ENCODE data around the gene WEE2.

Gene WEE2

DNA sequence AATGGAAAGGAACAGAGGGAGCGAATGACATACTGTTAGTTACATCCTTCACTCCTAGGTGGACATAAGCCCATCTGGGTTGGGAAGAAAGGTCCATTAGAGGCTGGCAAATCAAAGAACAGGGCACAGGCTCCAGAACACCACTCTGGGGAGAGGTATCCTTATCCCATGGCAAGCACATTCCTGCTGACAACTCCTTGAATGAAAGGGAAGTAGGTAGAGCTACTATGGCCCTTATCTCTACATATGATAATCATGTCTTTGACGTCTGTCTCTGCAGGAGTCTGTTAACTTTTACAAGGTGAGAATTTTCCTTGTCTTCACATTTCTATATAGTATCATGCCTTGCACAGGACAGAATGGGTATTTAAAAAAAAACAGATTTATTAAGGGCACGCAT, 16.6 kb upstream of the WEE2 start:
- Histone ChIP-seq H3K36me3 (ENCODE audit: control insufficient read depth, insufficient read depth, low read length) (no peaks in the 10 kb centered on the region), H3K4me3 (ENCODE audit: low read depth, low read length) (no peak overlapping the region), H3K27ac (ENCODE audit: low read depth, low read length) (no peak overlapping the region), H3K9ac (ENCODE audit: low read depth, low read length) (no peak overlapping the region), H3K27me3 (ENCODE audit: control insufficient read depth, insufficient read depth, low read length) (no peaks in the 10 kb centered on the region), H3K4me1 (ENCODE audit: control insufficient read depth, insufficient read depth, low read length) (peaks cover 27% of the 10 kb centered on the region), H3K9me3 (ENCODE audit: control insufficient read depth, insufficient read depth, low read length) (no peaks in the 10 kb centered on the region)

GRCh38 chr7:141691961-141692360, 16.2 kb upstream of the WEE2 start:
- Histone ChIP-seq H3K9ac (ENCODE audit: low read depth, low read length) (no peak overlapping the region), H3K9me3 (ENCODE audit: control insufficient read depth, insufficient read depth, low read length) (no peaks in the 10 kb centered on the region), H3K4me1 (ENCODE audit: control insufficient read depth, insufficient read depth, low read length) (peaks cover 31% of the 10 kb centered on the region), H3K27ac (ENCODE audit: low read depth, low read length) (no peak overlapping the region), H3K36me3 (ENCODE audit: control insufficient read depth, insufficient read depth, low read length) (no peaks in the 10 kb centered on the region), H3K27me3 (ENCODE audit: control insufficient read depth, insufficient read depth, low read length) (no peaks in the 10 kb centered on the region), H3K4me3 (ENCODE audit: low read depth, low read length) (no peak overlapping the region)

GRCh38 chr7:141693082-141693481, 15.1 kb upstream of the WEE2 start:
- Histone ChIP-seq H3K9ac (ENCODE audit: low read depth, low read length) (no peak overlapping the region), H3K9me3 (ENCODE audit: control insufficient read depth, insufficient read depth, low read length) (no peaks in the 10 kb centered on the region), H3K36me3 (ENCODE audit: control insufficient read depth, insufficient read depth, low read length) (no peaks in the 10 kb centered on the region), H3K27ac (ENCODE audit: low read depth, low read length) (no peak overlapping the region), H3K4me1 (ENCODE audit: control insufficient read depth, insufficient read depth, low read length) (peaks cover 41% of the 10 kb centered on the region), H3K4me3 (ENCODE audit: low read depth, low read length) (no peak overlapping the region), H3K27me3 (ENCODE audit: control insufficient read depth, insufficient read depth, low read length) (no peaks in the 10 kb centered on the region)

DNA sequence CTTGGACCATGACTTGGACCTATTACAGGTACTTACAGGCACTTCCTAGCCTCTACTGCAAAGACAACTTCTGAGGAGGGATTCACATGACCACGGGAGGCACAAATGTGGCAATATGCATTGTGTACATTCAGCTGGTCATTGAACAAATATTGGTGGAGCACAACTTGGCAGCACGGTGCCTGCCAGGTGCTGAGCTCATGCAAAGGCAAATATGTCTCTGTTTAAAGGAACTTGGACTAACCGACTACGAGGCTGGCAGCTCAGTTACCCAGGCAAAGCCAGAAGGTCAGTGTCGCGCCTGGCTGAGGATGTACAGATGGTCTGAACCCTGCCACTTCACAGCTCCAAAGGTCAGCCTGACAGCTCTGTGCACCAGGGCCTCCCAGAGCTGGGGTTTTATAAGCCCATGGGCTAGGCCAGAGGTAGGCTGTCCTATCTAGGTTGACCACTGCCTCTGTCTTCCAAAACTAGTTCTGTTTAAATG, 12.3 kb upstream of the WEE2 start:
- Histone ChIP-seq H3K9me3 (ENCODE audit: control insufficient read depth, insufficient read depth, low read length) (no peaks in the 10 kb centered on the region), H3K4me1 (ENCODE audit: control insufficient read depth, insufficient read depth, low read length) (peaks cover 35% of the 10 kb centered on the region), H3K27ac (ENCODE audit: low read depth, low read length) (no peak overlapping the region), H3K36me3 (ENCODE audit: control insufficient read depth, insufficient read depth, low read length) (no peaks in the 10 kb centered on the region), H3K4me3 (ENCODE audit: low read depth, low read length) (no peak overlapping the region), H3K27me3 (ENCODE audit: control insufficient read depth, insufficient read depth, low read length) (no peaks in the 10 kb centered on the region), H3K9ac (ENCODE audit: low read depth, low read length) (no peak overlapping the region)

GRCh38 chr7:141696348-141696747, 11.8 kb upstream of the WEE2 start:
- H3K9ac ChIP-seq (ENCODE audit: low read depth, low read length) = no peak overlapping the region

GRCh38 chr7:141697211-141697871, 10.8 kb upstream of the WEE2 start:
- Histone ChIP-seq H3K4me1 (ENCODE audit: control insufficient read depth, insufficient read depth, low read length) (peaks cover 28% of the 10 kb centered on the region), H3K36me3 (ENCODE audit: control insufficient read depth, insufficient read depth, low read length) (no peaks in the 10 kb centered on the region), H3K27me3 (ENCODE audit: control insufficient read depth, insufficient read depth, low read length) (peaks cover 2% of the 10 kb centered on the region), H3K9me3 (ENCODE audit: control insufficient read depth, insufficient read depth, low read length) (no peaks in the 10 kb centered on the region), H3K4me3 (ENCODE audit: low read depth, low read length) (no peak overlapping the region), H3K9ac (ENCODE audit: low read depth, low read length) (no peak overlapping the region), H3K27ac (ENCODE audit: low read depth, low read length) (no peak overlapping the region)

More at GRCh38 chr7:141696348-141696747, 11.8 kb upstream of the WEE2 start:
- no peaks in the 10 kb centered on the region for H3K27me3 ChIP-seq (ENCODE audit: control insufficient read depth, insufficient read depth, low read length)
- H3K4me3 ChIP-seq (ENCODE audit: low read depth, low read length) = no peak overlapping the region
- H3K36me3 ChIP-seq (ENCODE audit: control insufficient read depth, insufficient read depth, low read length) = no peaks in the 10 kb centered on the region
- no peaks in the 10 kb centered on the region for H3K9me3 ChIP-seq (ENCODE audit: control insufficient read depth, insufficient read depth, low read length)
- H3K4me1 ChIP-seq (ENCODE audit: control insufficient read depth, insufficient read depth, low read length) = peaks cover 34% of the 10 kb centered on the region
- H3K27ac ChIP-seq (ENCODE audit: low read depth, low read length) = no peak overlapping the region

DNA sequence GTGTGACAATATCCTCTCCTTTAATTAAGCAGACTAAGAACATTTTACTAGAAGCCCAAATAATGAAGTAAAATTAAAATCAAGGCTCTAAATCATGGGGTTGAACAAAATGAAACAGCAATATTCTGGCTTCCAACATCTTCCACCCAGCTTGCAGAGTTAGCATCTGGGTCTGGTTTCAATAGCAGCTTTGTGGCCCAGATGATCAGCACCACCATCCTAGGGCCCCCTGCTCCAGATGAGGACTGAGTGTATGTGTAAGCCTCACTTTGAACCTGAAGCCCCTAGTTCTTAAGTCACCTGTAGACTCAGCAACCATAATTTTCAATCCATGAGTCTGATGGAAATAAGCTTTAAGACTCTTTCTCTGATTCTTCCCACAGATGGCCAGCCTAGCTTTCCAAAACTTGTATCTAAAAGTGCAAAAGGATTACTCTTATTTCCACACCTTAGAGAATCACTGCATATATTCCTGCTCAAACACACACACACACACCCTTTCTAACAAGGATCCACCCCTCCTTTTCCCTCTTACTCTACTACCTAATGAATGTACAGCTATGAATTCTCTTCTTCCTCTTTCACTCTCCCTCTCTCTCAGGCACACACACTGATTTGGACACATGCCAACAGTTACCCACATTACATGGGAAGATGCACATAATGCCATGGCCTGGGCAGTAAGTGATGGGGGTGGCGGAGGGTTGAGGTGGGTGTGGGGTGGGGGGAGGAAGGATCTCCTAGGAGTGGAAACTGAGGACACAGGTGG, 9.7 kb upstream of the WEE2 start:
- H3K4me3 ChIP-seq (ENCODE audit: low read depth, low read length) = no peak overlapping the region
- no peaks in the 10 kb centered on the region for H3K36me3 ChIP-seq (ENCODE audit: control insufficient read depth, insufficient read depth, low read length)
- H3K9ac ChIP-seq (ENCODE audit: low read depth, low read length) = no peak overlapping the region
- no peak overlapping the region for H3K27ac ChIP-seq (ENCODE audit: low read depth, low read length)
- H3K9me3 ChIP-seq (ENCODE audit: control insufficient read depth, insufficient read depth, low read length) = no peaks in the 10 kb centered on the region
- peaks cover 13% of the 10 kb centered on the region for H3K27me3 ChIP-seq (ENCODE audit: control insufficient read depth, insufficient read depth, low read length)
- peaks cover 28% of the 10 kb centered on the region for H3K4me1 ChIP-seq (ENCODE audit: control insufficient read depth, insufficient read depth, low read length)

GRCh38 chr7:141699860-141700259, 8.3 kb upstream of the WEE2 start:
- H3K36me3 ChIP-seq (ENCODE audit: control insufficient read depth, insufficient read depth, low read length) = no peaks in the 10 kb centered on the region
- H3K9me3 ChIP-seq (ENCODE audit: control insufficient read depth, insufficient read depth, low read length) = no peaks in the 10 kb centered on the region
- no peak overlapping the region for H3K4me3 ChIP-seq (ENCODE audit: low read depth, low read length)
- H3K9ac ChIP-seq (ENCODE audit: low read depth, low read length) = no peak overlapping the region
- peaks cover 35% of the 10 kb centered on the region for H3K4me1 ChIP-seq (ENCODE audit: control insufficient read depth, insufficient read depth, low read length)
- H3K27me3 ChIP-seq (ENCODE audit: control insufficient read depth, insufficient read depth, low read length) = peaks cover 16% of the 10 kb centered on the region
- H3K27ac ChIP-seq (ENCODE audit: low read depth, low read length) = no peak overlapping the region

- peaks cover 33% of the 10 kb centered on the region for H3K4me1 ChIP-seq (ENCODE audit: control insufficient read depth, insufficient read depth, low read length)
- H3K9ac ChIP-seq (ENCODE audit: low read depth, low read length) = no peak overlapping the region
- peak overlapping the region; percentile 74 for H3K4me3 ChIP-seq (ENCODE audit: low read depth, low read length)
- H3K36me3 ChIP-seq (ENCODE audit: control insufficient read depth, insufficient read depth, low read length) = no peaks in the 10 kb centered on the region
- peaks cover 16% of the 10 kb centered on the region for H3K27me3 ChIP-seq (ENCODE audit: control insufficient read depth, insufficient read depth, low read length)
- H3K27ac ChIP-seq (ENCODE audit: low read depth, low read length) = no peak overlapping the region
- no peaks in the 10 kb centered on the region for H3K9me3 ChIP-seq (ENCODE audit: control insufficient read depth, insufficient read depth, low read length)
These were observed 7.8 kb upstream of the WEE2 start for GRCh38 chr7:141700296-141700847.

- H3K36me3 ChIP-seq (ENCODE audit: control insufficient read depth, insufficient read depth, low read length) = no peaks in the 10 kb centered on the region
- H3K4me1 ChIP-seq (ENCODE audit: control insufficient read depth, insufficient read depth, low read length) = peaks cover 31% of the 10 kb centered on the region
- H3K27ac ChIP-seq (ENCODE audit: low read depth, low read length) = no peak overlapping the region
- no peak overlapping the region for H3K9ac ChIP-seq (ENCODE audit: low read depth, low read length)
- peak overlapping the region; percentile 74 for H3K4me3 ChIP-seq (ENCODE audit: low read depth, low read length)
- no peaks in the 10 kb centered on the region for H3K9me3 ChIP-seq (ENCODE audit: control insufficient read depth, insufficient read depth, low read length)
- peaks cover 16% of the 10 kb centered on the region for H3K27me3 ChIP-seq (ENCODE audit: control insufficient read depth, insufficient read depth, low read length)
These were observed 7.2 kb upstream of the WEE2 start for GRCh38 chr7:141700848-141701371.
